8988T (cell line): Measurements from ENCODE around the gene RNF20.

ENCODE experiments used
- DNase-seq: peaks from one replicate; pipeline ENCODE4 v3.0.0; 2011

RNF20 gene

GRCh38 chr9:101591787-101592446, 58.3 kb downstream of the RNF20 start:
- no peak for DNase-seq

- no peak for DNase-seq
These were observed 59.1 kb downstream of the RNF20 start for GRCh38 chr9:101592788-101593187.

- no peak for DNase-seq
These were observed 59.7 kb downstream of the RNF20 start for GRCh38 chr9:101593345-101593744.

GRCh38 chr9:101594796-101595195, 61.1 kb downstream of the RNF20 start, which contains the start of gene PPP3R2:
Gene PPP3R2 (minus strand): TSS chr9:101594969. CDS start chr9:101594921, 48 bp downstream.
- DNase-seq: no peak

GRCh38 chr9:101601904-101602765, 68.5 kb downstream of the RNF20 start:
- DNase-seq: no peak

- no peak for DNase-seq
These were observed 70.6 kb downstream of the RNF20 start for GRCh38 chr9:101604296-101604695.

GRCh38 chr9:101605547-101605946, 71.9 kb downstream of the RNF20 start:
- no peak for DNase-seq
